ENCODE measurements around the gene PTPRG. TPM values are rescaled to one million over a fixed set of nuclear protein-coding genes. Genes with fewer than 3 reads are reported as not detected.

The PTPRG gene
- total RNA-seq, 4 donors from 2014 or later = 11.0 to 18.5 (median 14.9) TPM

DNA sequence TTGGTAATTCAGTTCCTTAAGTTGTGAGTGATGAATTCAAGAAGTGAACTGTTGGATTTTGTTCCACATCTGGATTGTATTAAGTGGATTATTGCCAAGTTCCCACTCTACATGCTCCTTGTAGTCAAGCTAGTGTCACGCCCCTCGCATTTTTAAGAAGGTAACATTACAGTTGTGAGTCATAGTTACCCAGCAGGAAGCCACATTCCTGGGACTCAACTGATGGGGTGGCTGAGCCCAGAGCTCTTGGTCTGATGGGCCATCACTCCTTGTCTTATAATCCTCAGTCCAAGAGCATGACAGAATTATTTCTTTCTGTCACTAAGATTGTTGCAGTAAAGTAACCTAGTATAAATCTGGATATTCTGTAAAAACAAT is 102.7 kb downstream of the PTPRG start:
- no peak for DNase-seq (ENCODE audit: low spot score in 2 of 2)

DNA sequence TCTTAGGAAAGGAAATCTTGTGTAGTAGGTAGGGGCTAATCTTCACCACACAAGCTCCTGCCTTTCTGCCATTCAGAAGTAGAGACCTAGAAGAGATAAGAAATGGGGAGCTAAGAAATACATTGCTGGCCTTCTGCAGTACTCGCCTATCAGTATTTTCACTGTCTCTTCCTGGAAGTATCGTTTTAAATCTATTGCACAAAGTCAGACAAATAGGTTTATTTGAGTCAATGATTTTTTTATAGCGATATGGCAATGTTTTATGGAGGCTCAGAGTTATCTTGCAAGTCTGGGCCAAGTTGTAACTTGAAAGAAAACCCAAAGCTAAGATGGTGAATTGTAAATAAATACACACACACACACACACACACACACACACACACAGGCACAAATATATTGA is 103.8 kb downstream of the PTPRG start:
- TF ChIP-seq EP300 (IDR thresholded peaks at IDR 0.05) = no peak
- TF ChIP-seq POLR2A (IDR thresholded peaks at IDR 0.05) = no peak
- Histone ChIP-seq H3K4me3 (no peak overlapping the region), H3K27me3 (no peaks in the 10 kb centered on the region), H3K4me1 (peaks cover 6% of the 10 kb centered on the region), H3K27ac (no peak overlapping the region), H3K9me3 (no peaks in the 10 kb centered on the region), H3K36me3 (no peaks in the 10 kb centered on the region)
- DNase-seq (ENCODE audit: low spot score in 2 of 2) = no peak
- 76% methylated on average over 3 of the region's 3 CpGs for WGBS

More for the DNA sequence above, 102.7 kb downstream of the PTPRG start:
- Histone ChIP-seq H3K4me1 (peaks cover 6% of the 10 kb centered on the region), H3K27ac (no peak overlapping the region), H3K9me3 (no peaks in the 10 kb centered on the region), H3K4me3 (no peak overlapping the region), H3K27me3 (no peaks in the 10 kb centered on the region), H3K36me3 (no peaks in the 10 kb centered on the region)
- 50% methylated on average over 2 of the region's 2 CpGs for WGBS
- TF ChIP-seq, protein P1, sequence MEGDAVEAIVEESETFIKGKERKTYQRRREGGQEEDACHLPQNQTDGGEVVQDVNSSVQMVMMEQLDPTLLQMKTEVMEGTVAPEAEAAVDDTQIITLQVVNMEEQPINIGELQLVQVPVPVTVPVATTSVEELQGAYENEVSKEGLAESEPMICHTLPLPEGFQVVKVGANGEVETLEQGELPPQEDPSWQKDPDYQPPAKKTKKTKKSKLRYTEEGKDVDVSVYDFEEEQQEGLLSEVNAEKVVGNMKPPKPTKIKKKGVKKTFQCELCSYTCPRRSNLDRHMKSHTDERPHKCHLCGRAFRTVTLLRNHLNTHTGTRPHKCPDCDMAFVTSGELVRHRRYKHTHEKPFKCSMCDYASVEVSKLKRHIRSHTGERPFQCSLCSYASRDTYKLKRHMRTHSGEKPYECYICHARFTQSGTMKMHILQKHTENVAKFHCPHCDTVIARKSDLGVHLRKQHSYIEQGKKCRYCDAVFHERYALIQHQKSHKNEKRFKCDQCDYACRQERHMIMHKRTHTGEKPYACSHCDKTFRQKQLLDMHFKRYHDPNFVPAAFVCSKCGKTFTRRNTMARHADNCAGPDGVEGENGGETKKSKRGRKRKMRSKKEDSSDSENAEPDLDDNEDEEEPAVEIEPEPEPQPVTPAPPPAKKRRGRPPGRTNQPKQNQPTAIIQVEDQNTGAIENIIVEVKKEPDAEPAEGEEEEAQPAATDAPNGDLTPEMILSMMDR (IDR thresholded peaks at IDR 0.05) = no peak
- TF ChIP-seq POLR2A (IDR thresholded peaks at IDR 0.05) = no peak
- no peak for TF ChIP-seq EP300 (IDR thresholded peaks at IDR 0.05)
- no peak for TF ChIP-seq POLR2AphosphoS5 (IDR thresholded peaks at IDR 0.05)

DNA sequence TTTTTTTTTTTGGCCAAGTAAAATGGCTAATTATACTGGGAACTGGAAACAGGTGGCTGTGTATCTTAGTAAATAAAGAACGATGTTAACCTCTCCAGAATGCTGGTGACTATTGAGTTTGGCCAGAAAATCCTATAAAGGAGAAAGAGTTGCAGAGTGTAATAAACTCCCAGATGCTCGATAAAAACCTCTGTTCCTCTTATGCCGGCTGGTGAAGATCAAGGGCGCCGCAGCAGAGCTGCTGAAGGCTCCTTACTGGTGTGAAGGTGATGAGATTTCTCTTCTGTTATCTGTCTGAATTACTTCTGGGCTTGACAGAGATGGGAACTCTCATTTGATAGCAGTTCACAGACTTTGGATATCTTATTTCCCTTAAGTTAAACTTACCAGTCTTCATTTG is 104.6 kb downstream of the PTPRG start:
- DNase-seq (ENCODE audit: low spot score in 2 of 2) = no peak
- WGBS = 73% methylated on average over 5 of the region's 5 CpGs

DNA sequence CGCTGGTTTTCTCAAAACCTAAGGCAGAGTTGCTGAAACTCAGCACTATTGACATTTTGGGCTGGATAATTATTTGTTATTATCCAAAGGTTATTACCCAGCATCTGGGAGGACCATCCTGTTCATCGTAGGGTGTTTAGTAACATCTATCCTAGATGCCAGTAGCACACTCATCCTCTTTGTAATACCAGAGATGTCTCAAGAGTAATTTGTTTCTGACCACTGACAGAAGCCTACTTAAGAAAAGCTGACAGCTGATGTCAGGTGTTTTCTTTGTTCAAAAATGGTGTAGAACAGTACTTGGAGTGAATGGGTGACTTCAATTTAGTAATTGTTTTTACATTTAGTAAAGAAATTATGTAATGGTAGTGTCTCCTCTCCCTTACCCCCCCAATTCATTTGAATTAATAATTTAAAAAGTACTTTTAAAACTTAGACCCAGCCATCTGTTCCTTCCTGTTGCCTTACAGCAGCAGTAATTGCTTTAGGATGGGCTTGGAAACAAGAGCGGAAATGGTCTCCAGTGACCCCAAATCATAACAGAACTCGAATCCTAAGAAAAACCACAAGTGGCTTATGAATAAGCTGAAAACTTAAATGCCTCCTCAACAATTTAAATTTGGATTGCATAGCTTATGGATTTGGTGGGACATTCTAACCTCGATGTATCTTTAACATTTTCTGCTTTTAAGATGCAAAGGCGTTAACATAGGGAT is 105.4 kb downstream of the PTPRG start:
- WGBS = 81% methylated on average over 6 of the region's 6 CpGs
- no peaks in the 10 kb centered on the region for H3K9me3 ChIP-seq
- no peaks in the 10 kb centered on the region for H3K27me3 ChIP-seq
- H3K4me3 ChIP-seq = no peak overlapping the region
- H3K27ac ChIP-seq = no peak overlapping the region
- peaks cover 6% of the 10 kb centered on the region for H3K4me1 ChIP-seq
- no peak for DNase-seq (ENCODE audit: low spot score in 2 of 2)
- TF ChIP-seq, protein P1 (IDR thresholded peaks at IDR 0.05) = no peak
- TF ChIP-seq POLR2A (IDR thresholded peaks at IDR 0.05) = no peak
- TF ChIP-seq POLR2AphosphoS5 (IDR thresholded peaks at IDR 0.05) = no peak
- TF ChIP-seq EP300 (IDR thresholded peaks at IDR 0.05) = no peak
- H3K36me3 ChIP-seq = no peaks in the 10 kb centered on the region

More for the DNA sequence above, 104.6 kb downstream of the PTPRG start:
- Histone ChIP-seq H3K27ac (no peak overlapping the region), H3K27me3 (no peaks in the 10 kb centered on the region), H3K9me3 (no peaks in the 10 kb centered on the region), H3K4me1 (peaks cover 6% of the 10 kb centered on the region), H3K36me3 (no peaks in the 10 kb centered on the region), H3K4me3 (no peak overlapping the region)
- TF ChIP-seq, protein P1 (IDR thresholded peaks at IDR 0.05) = no peak
- TF ChIP-seq POLR2A (IDR thresholded peaks at IDR 0.05) = no peak

DNA sequence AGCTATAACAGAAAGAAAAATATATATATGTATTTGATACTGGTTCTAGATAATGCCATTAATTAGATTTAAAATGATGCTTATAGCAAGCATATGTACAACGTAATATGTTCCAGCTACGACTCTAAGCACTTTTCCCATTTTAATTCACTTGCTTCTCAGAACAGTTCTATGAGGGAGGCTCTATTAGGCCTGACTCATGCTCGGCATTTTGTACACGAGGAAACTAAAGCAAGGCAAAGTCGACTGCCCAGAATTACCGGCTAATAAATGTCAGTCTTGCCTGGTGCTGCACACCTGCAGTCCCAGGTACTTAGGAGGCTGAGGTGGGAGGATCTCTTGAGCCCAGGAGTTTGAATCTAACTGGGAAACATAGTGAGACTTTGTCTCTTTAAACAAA is 106.0 kb downstream of the PTPRG start:
- Histone ChIP-seq H3K27ac (no peak overlapping the region), H3K27me3 (no peaks in the 10 kb centered on the region), H3K9me3 (no peaks in the 10 kb centered on the region), H3K36me3 (no peaks in the 10 kb centered on the region), H3K4me1 (peaks cover 6% of the 10 kb centered on the region), H3K4me3 (no peak overlapping the region)
- 80% methylated on average over 6 of the region's 6 CpGs for WGBS
- DNase-seq (ENCODE audit: low spot score in 2 of 2) = no peak
- no peak for TF ChIP-seq EP300 (IDR thresholded peaks at IDR 0.05)
- no peak for TF ChIP-seq POLR2A (IDR thresholded peaks at IDR 0.05)
- TF ChIP-seq, protein P1 (IDR thresholded peaks at IDR 0.05) = no peak

DNA sequence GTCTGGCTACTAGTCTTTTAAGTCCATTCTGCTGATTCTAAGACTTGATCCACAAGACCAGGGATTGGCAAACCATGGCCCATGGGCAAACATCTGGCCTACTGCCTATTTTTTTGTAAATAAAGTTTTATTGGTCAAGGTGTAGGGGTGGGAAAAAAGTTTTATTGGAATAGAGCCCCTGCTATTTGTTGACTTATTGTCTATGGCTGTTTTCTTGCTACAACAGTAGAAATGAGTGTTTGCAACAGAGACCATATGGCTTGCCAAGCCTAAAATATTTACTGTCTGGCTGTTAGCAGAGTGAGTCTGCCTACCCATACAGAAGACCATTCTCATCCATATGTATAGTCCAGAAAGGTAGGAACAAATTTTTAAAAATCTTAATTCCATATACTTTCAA is 106.4 kb downstream of the PTPRG start:
- no peak for TF ChIP-seq POLR2AphosphoS5 (IDR thresholded peaks at IDR 0.05)
- TF ChIP-seq POLR2A (IDR thresholded peaks at IDR 0.05) = no peak
- TF ChIP-seq, protein P1 (IDR thresholded peaks at IDR 0.05) = no peak
- TF ChIP-seq EP300 (IDR thresholded peaks at IDR 0.05) = no peak
- H3K27ac ChIP-seq = no peak overlapping the region
- H3K4me3 ChIP-seq = no peak overlapping the region
- H3K4me1 ChIP-seq = peaks cover 6% of the 10 kb centered on the region
- DNase-seq (ENCODE audit: low spot score in 2 of 2) = no peak
- no peaks in the 10 kb centered on the region for H3K9me3 ChIP-seq
- no peaks in the 10 kb centered on the region for H3K36me3 ChIP-seq
- H3K27me3 ChIP-seq = no peaks in the 10 kb centered on the region

Data from suprapubic skin (tissue), 4 donors.